OCI-LY1 (cell line): ENCODE results near the gene SPAG4.

Experiments
- H2AFZ ChIP-seq: fragments of 200-600 bp; sonication (generic), shearing (Covaris generic); 2 replicates; pipeline ENCODE4 v1.6.0; 2014; ENCODE audit warnings: antibody characterized with exemption, mild to moderate bottlenecking, low read length
- H3F3A ChIP-seq: fragments of 200-600 bp; sonication (generic), shearing (Covaris generic); 2 replicates; pipeline ENCODE4 v1.6.0; 2014; ENCODE audit warnings: mild to moderate bottlenecking, antibody characterized with exemption, low read length, moderate library complexity; ENCODE audit not compliant: insufficient read depth
- H3K27ac ChIP-seq: fragments of 200-600 bp; sonication (generic); 2 replicates; pipeline ENCODE4 v1.5.1; 2014; ENCODE audit warnings: low read length, mixed run types, mild to moderate bottlenecking, low read depth; ENCODE audit not compliant: poor library complexity, severe bottlenecking
- H3K27me3 ChIP-seq: fragments of 200-600 bp; sonication (generic); 2 replicates; pipeline ENCODE4 v1.6.0; 2014; ENCODE audit warnings: antibody characterized with exemption, mild to moderate bottlenecking, low read length, moderate library complexity; ENCODE audit not compliant: insufficient read depth
- H3K36me3 ChIP-seq: fragments of 200-600 bp; sonication (generic); 2 replicates; pipeline ENCODE4 v1.6.1; 2014; ENCODE audit warnings: mild to moderate bottlenecking, antibody characterized with exemption, low read length, moderate library complexity, mixed read lengths; ENCODE audit not compliant: insufficient read depth
- H3K4me1 ChIP-seq: fragments of 200-600 bp; sonication (generic); 2 replicates; pipeline ENCODE4 v1.5.1; 2014; ENCODE audit warnings: mild to moderate bottlenecking, low read length, moderate library complexity; ENCODE audit not compliant: insufficient read depth, severe bottlenecking
- H3K4me2 ChIP-seq: fragments of 200-600 bp; sonication (generic), shearing (Covaris generic); 2 replicates; pipeline ENCODE4 v1.6.1; 2014; ENCODE audit warnings: low read length
- H3K4me3 ChIP-seq: fragments of 200-600 bp; sonication (generic); 2 replicates; pipeline ENCODE4 v1.5.1; 2014; ENCODE audit warnings: low read length, low read depth, mild to moderate bottlenecking, mixed read lengths; ENCODE audit not compliant: poor library complexity, severe bottlenecking
- H3K79me2 ChIP-seq: fragments of 200-600 bp; shearing (Covaris generic); 2 replicates; pipeline ENCODE4 v1.6.1; 2016; ENCODE audit warnings: mixed run types, low read length, mixed read lengths; ENCODE audit not compliant: insufficient read depth
- H3K9ac ChIP-seq: fragments of 200-600 bp; sonication (generic), shearing (Covaris generic); 2 replicates; pipeline ENCODE4 v1.6.1; 2014; ENCODE audit warnings: mild to moderate bottlenecking, low read length, mixed read lengths
- H3K9me2 ChIP-seq: fragments of 200-600 bp; sonication (generic), shearing (Covaris generic); 2 replicates; pipeline ENCODE4 v1.6.1; 2014; ENCODE audit warnings: low read depth, mild to moderate bottlenecking, low read length, mixed read lengths
- H3K9me3 ChIP-seq: fragments of 200-600 bp; shearing (Covaris generic); 2 replicates; pipeline ENCODE4 v1.6.1; 2014; ENCODE audit warnings: low read length, mixed read lengths
- H4K20me1 ChIP-seq: fragments of 200-600 bp; sonication (generic), shearing (Covaris generic); 2 replicates; pipeline ENCODE4 v1.6.0; 2016; ENCODE audit warnings: mild to moderate bottlenecking, low read length; ENCODE audit not compliant: insufficient read depth
- CTCF ChIP-seq: fragments of 200-600 bp; sonication (generic), shearing (Covaris generic); IDR thresholded peaks from 2 replicates; pipeline ENCODE4 v1.5.1; 2017; ENCODE audit warnings: mild to moderate bottlenecking, antibody characterized with exemption, low read length, moderate library complexity, mixed read lengths
- EZH2 ChIP-seq: fragments of 200-600 bp; sonication (generic), shearing (Covaris generic); IDR thresholded peaks from 2 replicates; pipeline ENCODE4 v1.8.0; 2017; ENCODE audit warnings: borderline replicate concordance, mixed run types, mild to moderate bottlenecking, antibody characterized with exemption, low read length, moderate library complexity, mixed read lengths

Gene SPAG4

GRCh38 chr20:35620818-35621559, 5.4 kb downstream of the SPAG4 start:
- H3K4me2 ChIP-seq, result no peak overlapping the region
- no peaks in the 10 kb centered on the region for H3K79me2 ChIP-seq
- H3K9me2 ChIP-seq, result no peaks in the 10 kb centered on the region
- no peak overlapping the region for H2AFZ ChIP-seq
- no peaks in the 10 kb centered on the region for H3K27me3 ChIP-seq
- no peaks in the 10 kb centered on the region for H3F3A ChIP-seq
- H3K4me1 ChIP-seq, result peaks cover 31% of the 10 kb centered on the region
- H3K27ac ChIP-seq, result peak overlapping the region; percentile 46
- no peaks in the 10 kb centered on the region for H3K9me3 ChIP-seq
- H4K20me1 ChIP-seq, result no peaks in the 10 kb centered on the region
- H3K4me3 ChIP-seq, result no peak overlapping the region
- no peak for TF ChIP-seq EZH2
- TF ChIP-seq CTCF, result no peak
- peaks cover 16% of the 10 kb centered on the region for H3K36me3 ChIP-seq
- H3K9ac ChIP-seq, result no peak overlapping the region

DNA sequence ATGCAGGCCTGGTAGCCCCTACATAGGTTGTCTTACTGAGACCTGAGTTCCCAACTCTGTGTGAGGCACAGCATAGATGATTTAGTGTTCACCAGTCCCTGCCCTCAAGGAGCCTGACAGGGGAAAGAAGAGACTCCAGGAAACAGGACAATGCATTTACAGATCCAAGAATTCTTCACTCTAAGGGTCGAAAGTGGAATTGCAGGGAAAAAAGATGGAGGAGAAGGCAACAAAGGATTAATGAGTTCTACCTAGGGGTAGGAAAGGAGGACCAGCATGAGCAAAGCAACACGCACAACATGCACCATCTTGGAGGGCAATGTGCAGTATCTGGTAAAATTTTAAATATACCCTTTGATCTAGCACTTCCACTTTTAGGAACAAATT, 5.9 kb downstream of the SPAG4 start:
- H3K27me3 ChIP-seq, result no peaks in the 10 kb centered on the region
- H3K27ac ChIP-seq, result peak overlapping the region; percentile 46

GRCh38 chr20:35625584-35626385, 10.2 kb downstream of the SPAG4 start:
- Histone ChIP-seq H3K27me3 (no peaks in the 10 kb centered on the region), H3K79me2 (no peaks in the 10 kb centered on the region), H3F3A (no peaks in the 10 kb centered on the region), H3K9me2 (no peaks in the 10 kb centered on the region), H3K9me3 (no peaks in the 10 kb centered on the region), H3K4me1 (no peaks in the 10 kb centered on the region), H3K36me3 (peaks cover 60% of the 10 kb centered on the region), H3K9ac (no peak overlapping the region), H3K4me2 (no peak overlapping the region), H4K20me1 (no peaks in the 10 kb centered on the region), H3K4me3 (no peak overlapping the region), H3K27ac (no peak overlapping the region), H2AFZ (no peak overlapping the region)
- TF ChIP-seq CTCF (no peak), EZH2 (no peak)

More for the DNA sequence above, 5.9 kb downstream of the SPAG4 start:
- Histone ChIP-seq H3K36me3 (peaks cover 22% of the 10 kb centered on the region), H4K20me1 (no peaks in the 10 kb centered on the region), H3K9me2 (no peaks in the 10 kb centered on the region), H3K4me2 (no peak overlapping the region), H2AFZ (no peak overlapping the region), H3K9me3 (no peaks in the 10 kb centered on the region), H3F3A (no peaks in the 10 kb centered on the region), H3K4me3 (no peak overlapping the region), H3K4me1 (peaks cover 30% of the 10 kb centered on the region), H3K9ac (no peak overlapping the region), H3K79me2 (no peaks in the 10 kb centered on the region)
- TF ChIP-seq EZH2, result no peak
- no peak for TF ChIP-seq CTCF
